Astrocyte of the hippocampus (primary cell): ENCODE results near the gene EDIL3.

Experiments
- DNase-seq: peaks from one replicate; pipeline ENCODE4 v3.0.0; 2011; ENCODE audit warnings: low read depth, low spot score

EDIL3 gene

DNA sequence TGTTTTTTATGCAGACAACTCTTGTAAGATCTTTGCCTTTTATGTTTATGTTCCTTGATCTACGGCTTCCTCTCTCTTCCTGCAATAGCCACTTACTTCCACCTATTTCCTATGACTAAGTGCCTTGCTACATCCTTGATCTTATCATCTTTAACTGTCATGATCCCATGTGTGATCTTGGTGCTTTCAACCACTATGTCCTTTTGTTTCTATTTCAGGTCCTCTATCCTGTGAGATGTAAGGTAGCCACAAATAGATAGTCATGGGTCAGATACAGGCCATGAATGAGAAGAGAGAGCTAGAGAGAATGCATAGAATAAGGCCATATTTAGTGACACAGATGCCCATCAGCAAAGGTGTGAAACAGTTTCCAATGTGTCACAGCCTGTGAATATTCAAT is 420.4 kb downstream of the EDIL3 start:
- DNase-seq: no peak

DNA sequence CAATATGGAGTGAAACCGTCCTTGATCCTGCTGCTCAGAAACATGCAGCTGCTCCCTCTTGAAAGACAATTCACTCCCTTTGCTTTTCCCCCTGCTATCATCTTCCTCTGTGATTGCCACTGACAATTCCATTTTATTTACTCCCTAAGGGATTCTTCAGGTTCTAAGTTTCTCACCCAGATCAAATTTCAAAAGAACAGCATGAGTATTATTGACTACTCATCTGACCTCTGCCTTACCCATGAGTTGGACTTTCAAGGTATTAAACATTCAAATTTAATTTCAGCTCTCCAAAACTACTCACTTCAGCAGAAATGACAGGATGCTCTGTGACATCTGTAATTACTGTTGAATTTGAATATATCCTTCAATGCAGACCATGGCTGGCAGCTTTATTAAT is 427.5 kb downstream of the EDIL3 start:
- no peak for DNase-seq

DNA sequence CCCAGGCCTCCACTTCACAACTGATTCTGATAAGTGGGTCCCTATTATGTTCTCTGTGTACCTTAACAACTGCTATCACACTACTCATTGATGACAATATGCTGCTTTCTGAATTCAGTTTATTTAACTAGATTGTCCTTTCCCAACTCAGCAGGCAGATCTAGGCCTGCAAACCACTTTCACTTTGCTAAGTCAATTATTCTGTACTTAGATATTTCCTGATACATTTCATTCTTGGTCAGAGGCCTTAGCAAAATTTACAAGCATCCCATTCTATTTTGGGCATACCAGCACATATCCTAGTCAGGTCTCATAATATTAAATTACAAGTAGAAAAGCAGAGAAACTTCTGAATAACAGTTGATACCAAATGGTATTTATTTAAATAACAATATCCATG is 428.3 kb downstream of the EDIL3 start:
- DNase-seq: peak; percentile 19

DNA sequence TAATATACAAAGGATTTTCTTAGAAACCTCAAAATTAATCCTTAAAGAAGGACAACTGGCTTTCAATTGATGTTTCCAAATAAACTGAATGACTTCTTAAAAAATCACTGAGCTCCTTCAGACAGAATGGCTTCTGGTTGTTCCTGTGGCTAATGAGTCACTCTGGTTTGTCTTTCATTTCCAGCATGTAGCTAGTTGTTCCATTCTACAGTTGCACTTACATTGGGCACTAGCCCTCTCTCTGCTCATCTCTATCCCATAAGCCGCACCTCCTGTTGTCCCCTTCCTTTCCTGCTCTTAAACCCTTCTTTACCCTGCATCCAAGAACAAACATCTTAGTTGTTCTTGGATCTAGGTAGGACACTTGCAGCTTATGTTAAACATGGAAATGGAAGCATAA is 428.8 kb downstream of the EDIL3 start:
- DNase-seq: peak; percentile 70

DNA sequence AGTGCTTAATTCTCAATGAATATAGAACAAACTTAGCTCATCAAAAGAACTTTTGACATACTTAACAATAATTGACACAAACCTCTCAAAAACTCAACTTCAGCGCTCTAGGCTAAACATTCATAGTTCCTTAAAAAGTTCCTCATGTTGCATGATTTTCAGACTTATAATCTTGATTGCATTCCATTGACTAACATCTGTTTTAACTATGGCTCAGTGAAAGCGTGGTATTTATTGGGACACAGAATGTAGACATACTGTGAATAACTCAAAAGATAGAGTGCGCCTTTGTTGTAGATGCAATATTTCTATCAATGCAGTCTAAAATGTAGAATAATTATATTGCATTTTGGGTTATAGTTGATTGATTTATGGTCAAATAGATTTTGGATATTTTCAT is 436.9 kb downstream of the EDIL3 start:
- no peak for DNase-seq

DNA sequence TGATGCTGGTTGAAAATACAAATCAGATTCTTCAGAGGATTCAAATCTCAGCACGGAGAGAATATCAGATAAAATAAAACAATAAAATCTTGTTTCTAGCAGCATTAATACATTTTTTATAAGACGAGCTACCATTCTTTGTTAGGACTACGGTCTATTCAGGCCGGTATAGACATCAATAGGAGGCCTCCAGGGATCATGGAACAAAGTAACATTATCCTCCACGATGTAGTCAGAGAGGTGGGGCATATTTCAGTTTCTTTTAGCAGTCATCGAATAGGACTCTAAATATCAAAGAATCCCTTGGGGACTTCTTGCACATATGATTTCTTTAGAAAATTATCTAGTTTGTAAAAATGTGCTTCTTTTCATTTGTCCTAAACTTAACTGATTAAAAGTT is 438.2 kb downstream of the EDIL3 start:
- DNase-seq: no peak

DNA sequence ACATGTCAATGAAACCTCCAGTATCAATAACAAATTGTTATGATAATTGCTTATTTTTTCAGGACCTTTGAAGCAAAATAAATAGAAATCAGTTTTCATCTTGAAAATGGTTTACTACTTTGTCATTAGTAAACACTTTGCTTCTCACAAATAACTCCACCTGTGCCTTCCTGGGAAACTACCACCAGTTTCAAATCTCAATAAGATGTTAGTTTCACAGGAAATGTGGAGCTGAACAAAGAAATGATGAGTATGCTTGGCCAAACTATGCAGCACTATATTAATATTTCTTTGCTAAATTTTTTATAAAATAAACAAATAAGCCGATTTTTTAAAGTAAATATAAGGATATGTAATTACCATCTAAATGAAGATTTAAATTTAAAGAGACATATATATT is 442.5 kb downstream of the EDIL3 start:
- no peak for DNase-seq

DNA sequence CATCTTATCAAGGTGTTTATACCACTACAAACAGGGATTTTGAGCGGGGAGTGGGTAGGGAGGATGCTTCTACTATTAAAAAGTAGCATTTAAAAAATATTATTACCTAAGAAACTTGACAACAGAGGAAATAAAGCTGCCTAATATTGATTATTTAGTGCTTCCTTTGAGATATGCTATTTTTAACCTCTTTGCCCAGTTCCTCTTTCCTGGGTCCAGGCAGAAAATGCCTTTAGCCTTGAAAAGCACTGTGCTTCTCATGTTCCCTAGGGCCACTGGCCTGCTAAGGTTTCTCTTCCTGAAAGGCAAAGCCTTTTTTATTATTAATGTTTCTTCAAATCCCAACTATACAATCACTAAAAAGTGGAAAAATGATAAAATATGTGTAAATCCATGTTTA is 446.8 kb downstream of the EDIL3 start:
- no peak for DNase-seq

DNA sequence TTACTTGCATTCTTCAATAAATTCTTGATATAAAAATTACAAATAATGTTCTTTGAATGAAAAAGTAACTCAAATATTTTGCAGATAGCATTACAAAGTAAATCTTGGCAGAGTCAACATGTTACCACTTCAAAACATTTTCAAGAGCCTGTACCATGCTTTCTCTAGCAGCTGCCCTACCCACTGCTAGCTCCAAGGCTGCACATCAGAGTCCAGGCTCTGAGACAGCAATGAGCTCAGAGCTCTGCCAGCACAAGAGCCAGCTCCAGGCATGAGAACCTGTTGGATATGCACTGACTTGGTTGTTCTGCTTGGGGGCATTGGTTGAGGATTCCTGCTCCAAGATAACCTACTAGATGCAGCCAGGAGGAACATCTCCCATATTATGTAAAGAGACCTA is 452.7 kb downstream of the EDIL3 start:
- DNase-seq: no peak

DNA sequence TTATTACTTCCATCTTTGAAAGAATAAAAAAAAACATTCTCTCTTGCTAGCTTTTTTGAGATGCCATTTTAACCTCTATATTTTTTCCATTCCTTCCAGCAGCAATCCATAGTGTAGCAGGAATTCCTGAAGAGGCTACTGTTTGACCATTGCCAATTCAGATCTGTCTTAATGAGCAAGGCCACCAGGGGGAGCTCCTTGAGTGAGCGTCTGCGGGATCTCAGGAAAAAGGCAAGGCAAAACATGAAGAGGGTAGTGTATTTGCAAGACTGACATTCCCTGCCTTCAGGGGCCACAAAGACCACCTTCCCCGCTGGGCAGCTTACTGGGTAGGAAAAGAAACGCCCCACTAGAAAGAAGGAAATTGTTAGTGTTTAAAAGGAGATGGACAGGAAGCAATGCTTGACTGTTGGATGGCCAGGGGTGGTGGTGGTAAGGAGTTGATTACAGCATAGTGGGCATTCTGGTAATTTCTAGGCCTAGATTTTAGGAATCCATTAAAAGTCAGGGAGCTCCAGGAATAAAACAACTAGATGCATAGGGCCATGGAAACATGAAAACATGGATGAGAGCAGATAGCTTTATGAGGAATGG is 457.4 kb downstream of the EDIL3 start:
- DNase-seq: peak; percentile 82

DNA sequence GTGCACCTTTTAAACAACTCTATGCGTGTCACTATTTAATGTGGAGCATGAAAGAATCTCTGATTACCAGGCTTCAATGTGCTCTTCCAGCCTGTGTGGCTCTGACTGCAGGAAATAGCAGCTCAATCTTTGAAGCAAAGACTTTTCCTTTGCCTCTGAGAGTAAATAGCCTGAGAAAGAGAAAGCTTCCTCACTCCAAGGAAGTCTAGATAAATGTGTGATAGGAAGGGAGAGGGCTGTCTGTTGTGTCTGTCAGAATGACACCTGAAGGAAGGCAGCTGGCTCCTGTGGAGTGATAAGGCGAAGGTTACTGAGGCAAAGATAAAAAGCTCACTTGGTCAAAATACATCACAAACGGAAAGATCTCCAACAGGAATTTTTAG is 458.7 kb downstream of the EDIL3 start:
- DNase-seq: no peak

DNA sequence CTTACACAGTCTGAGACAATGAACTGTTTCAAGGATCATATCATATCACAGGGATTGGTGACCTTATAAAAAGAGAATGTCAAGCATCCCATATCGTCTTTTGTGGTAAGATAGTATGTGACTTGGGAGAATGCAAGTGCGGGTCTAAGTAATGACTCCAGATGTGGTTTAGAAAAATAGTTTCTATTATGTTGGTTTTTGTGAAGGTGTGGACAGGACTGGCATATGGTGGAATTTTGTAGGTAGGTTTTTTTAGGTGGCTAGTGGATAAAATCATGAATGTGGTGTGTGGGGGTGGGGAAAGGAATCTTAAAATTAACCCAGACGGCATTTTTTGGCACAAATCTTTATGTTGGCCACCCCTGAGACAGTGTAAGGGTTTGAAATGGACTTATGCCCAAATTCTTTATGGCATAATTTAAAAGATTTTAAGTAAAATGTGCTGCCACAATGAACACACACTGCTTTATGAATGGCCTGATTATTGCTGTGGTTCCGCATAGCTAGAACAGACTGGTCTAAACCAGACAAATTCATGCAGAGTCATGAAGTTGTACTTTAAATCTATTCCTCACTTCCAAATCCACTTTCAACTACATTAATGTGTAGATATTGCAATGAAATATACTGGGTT is 459.2 kb downstream of the EDIL3 start:
- DNase-seq: peak; percentile 83

DNA sequence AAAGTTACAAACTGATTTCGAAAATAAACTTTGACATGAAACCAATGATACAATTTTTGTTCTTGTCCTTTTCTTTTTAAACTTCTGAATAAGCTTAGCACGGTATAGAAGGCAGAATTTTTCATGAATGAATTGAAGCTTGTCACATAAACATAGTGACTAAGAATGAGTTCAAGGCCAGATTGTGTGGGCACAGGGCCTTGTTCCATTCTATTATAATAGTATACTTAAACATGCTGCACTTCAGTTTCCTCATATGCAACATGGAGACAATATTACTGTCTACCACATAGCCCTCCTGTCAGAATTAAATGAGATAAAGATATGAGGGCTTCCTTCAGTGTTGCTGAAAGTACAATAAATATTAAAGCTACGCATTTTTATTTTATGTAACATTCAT is 459.8 kb downstream of the EDIL3 start:
- peak; percentile 56 for DNase-seq

DNA sequence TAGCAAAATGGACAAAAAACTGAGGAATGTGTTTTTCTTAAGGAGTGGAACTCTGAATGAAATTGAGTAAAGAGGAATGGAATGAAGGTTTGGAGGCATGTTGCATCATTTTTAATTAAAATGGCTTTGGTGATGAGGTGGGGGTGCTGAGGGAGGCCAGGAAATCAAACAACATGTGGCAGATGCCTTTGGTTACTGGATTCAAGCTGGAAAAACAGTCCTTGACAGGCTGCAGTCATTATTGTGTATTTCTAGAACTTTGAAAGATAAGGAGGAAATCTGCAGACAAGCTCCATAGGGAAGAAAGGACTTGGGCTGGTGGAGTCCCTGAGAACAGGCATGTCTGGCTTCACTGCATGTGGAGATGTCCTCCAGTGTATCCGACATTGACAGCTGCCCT is 460.5 kb downstream of the EDIL3 start:
- DNase-seq: peak; percentile 77

DNA sequence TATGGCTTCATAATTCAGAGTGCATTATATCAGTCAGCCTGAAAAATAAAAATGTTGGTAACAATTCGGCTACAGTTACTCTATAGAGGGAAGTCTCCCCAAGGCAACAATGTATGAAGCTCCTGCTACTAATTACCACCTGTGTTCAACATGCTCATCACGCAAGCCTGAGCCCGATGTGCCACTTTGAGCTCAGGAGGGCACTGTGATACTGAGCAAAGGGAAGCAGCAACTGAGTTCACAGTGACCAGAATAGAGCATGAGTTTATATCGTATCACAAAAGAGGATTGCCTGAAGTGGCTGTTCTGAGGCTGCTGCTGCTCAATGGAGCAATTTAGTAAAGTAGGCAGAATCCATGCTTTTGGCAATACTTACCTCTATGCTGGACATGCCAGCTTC is 462.0 kb downstream of the EDIL3 start:
- DNase-seq: no peak

DNA sequence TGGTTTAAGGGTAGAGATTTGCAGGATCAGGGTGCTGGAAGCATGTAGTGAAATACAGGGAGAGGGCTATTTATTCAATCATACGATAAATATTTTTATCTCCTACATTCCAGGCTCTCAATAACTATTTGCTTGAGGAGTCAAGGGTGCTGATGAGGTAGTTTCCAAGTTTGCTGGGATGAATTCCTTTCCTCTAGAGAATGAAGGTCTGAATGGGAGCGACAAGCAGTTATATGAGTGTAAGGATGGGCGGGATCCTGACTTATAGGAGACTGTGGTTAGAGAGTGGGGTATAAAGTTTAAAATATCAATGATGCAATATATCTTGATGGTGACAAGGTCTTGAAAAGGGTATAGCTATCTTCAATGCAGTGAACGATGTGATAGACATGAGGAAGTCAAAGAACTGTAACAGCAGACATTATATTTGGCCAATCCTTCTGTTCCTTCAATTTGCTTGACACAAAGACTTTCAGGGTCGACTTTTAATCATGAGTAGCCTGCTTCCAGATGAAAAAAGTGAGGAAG is 462.9 kb downstream of the EDIL3 start:
- DNase-seq: no peak

DNA sequence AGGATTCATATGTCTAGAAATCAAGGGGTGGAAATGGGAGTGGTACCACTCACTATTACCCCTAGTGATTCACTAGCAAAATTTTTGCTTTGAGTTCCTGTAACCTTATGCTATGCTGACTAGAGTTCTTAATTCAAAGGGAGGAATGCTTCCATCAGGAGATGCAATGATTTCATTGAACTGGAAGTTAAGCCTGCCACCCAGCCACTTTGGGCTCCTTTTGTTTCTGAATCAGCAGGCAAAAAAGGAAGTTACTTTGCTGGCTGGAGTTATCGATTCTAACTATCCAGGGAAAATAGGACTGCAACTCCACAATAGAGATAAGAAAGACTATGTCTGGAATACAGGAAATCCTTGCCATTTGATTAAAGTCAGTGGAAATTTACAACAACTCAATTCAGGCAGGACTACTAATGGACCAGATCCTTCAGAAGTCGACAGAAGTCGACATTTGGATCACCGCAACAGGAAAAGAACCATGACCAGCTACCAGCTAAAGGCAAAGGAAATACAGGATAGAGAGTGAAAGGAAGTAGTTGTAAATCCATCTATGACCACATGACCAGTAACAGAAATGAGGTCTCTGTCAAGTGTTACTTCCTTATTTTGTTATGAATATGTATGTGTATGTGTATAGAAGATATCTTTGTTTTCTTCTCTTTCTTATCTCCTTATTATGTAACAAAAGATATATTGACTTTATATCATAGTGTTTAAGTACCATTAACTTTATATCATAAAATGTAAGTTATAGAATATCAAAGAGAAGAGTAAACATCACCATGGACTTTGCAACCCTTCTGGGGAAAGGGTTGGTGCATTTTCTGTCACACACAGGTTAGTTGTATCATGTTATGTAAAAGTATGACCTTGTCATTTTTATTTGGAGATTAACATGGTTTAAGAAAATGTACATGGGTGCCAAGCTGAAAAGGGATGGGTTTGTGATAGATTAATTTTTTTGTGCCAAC is 465.3 kb downstream of the EDIL3 start:
- peak; percentile 46 for DNase-seq

DNA sequence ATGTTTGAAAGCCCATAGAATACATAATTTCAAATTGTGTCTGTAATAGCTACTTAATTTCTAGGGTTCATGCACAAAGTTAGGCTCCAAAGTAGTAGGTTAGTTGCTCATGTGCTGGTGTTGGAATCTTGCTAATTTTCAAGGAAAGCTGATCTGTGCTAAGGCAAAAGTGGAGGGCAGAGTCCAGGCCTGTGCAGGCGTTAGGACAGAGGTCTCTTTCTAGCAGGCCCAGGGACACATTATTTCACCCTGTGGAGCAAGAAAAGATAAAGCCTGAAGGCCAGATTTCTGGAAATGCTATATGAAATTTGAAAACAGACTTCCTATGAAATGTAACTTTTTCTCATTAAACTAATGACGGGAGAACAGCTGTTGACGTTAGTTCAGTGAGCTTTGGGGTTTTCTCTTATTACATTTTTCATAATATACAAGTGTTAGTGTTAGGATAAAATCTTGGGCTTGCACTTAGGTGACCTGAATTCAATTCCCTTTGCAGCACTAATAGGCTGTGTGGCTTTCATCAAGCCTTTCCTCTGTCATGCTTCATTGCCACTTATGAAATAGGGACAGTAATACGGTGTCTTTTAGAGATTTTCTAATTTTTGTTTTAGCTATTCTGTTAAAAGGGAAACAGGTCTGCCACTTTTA is 467.3 kb downstream of the EDIL3 start:
- DNase-seq: no peak

DNA sequence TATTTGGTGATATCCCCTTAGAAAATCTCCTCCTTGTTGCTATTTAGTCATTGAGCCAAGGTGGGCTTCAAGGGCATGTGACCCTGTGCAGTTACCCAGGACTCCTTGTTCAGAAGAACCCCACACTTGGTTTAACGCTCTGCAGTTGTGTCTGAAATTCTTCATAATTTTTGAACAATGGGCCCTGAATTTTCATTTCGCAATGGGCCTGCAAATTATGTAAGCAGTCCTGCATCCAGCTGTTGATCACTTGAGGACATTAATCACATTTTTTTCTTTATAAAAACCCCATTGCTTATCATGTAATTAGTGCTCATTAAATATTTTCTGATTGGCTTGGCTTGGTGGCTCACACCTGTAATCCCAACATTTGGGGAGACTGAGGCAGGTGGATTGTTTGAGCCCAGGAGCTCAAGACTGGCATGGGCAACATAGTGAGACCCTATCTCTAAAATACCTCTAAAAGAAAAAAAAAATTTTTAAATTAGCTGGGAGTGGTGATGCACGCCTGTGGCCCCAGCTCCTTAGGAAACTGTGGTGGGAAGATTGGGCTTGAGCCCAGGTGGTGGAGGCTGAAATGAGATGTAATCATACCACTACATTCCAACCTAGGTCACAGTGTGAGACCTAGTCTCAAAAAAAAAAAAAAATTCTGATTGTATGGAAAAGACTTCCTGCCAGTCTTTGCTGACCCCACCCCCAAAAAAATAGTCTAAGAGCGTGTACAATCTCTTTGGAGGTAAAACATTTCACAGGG is 469.8 kb downstream of the EDIL3 start:
- DNase-seq: peak; percentile 79

DNA sequence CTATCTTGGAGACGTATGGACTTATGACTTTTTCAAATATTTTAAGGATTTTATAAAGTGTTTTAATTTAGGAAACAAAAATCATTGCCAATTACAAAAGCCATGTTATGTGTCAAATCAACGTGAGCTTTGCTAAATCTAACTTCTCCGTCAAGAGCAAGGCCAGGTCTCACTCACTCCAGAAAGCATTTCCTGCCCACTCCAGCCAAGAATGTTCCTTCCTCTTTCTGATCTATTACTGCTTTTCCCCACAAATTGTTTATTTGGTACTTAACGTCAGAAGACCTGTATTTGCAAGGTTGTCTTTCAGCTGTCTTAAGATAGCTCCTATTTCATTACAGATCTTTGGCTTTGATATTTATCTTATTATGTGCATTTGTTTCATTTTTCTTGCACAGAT is 470.5 kb downstream of the EDIL3 start:
- no peak for DNase-seq

DNA sequence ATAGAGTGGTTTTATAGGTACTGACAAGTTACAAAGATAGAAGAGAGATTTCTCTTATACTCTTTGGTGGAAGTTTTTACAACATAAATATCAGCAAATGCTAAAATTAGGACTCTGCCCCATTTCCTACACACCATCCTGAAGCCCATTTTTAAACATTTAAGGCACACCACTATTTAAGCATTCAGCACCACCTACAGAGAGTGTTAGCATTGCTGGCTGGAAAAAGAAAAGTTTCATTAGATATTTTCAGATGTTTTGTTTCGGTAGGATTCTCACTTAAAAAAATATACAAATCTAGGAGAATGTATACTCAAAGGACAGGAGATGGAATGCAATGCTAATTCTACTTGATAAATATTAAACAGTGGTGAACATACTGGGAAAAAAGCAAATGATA is 471.1 kb downstream of the EDIL3 start:
- no peak for DNase-seq
